ENCODE measurements around the gene BBS2. TPM values are rescaled to one million over a fixed set of nuclear protein-coding genes. Genes with fewer than 3 reads are reported as not detected.

Gene BBS2
- total RNA-seq, 1 experiment from 2014 or later = 56.3 TPM

DNA sequence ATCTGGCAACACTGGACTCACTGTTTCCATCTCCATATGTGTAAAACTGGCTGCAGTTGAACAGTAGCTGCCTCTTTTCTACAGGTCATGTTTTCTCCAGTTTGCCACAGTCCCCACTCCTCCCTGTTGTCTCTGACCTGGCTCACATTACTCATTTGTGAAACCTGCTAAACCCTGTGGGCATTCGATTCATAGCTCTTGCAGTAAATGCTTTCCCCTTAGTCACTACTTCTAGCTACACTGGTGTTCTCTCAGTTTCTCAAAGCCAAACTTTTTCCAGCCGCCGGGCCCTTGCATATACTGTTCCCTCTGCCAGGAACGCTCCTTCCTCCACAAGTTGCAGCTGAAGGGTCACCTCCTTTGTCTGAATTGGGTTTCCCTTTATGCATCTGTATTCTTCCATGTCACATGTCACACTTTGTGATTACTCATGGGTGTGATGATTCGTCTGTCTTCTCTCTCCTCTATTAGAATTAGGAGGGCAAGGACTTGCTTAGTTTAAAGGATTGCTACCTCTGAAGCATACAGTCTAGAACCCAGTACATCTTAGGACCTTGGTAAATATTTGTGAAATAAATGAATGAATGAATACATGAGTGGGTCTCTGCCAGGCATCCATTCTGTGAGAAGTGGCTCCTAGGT, 30.0 kb upstream of the BBS2 start:
- H3K27ac ChIP-seq = no peak overlapping the region
- no peak for DNase-seq
- H3K9me3 ChIP-seq (ENCODE audit: insufficient read depth, low read depth) = no peaks in the 10 kb centered on the region
- ChIA-PET CTCF (interaction anchor here (0.6 kb wide), 2 partner anchors 17 to 560 kb away, joined by 3 read pairs; no protein-coding TSS in a partner anchor), POLR2A (ENCODE audit: unreplicated experiment) (no interaction called here)
- H3K79me2 ChIP-seq (ENCODE audit: low read depth) = no peaks in the 10 kb centered on the region
- no peak overlapping the region for H2AFZ ChIP-seq
- no peaks in the 10 kb centered on the region for H3K36me3 ChIP-seq (ENCODE audit: low read depth)
- no peak overlapping the region for H3K4me2 ChIP-seq
- H3K4me3 ChIP-seq = no peak overlapping the region
- H4K20me1 ChIP-seq (ENCODE audit: insufficient read depth) = no peaks in the 10 kb centered on the region
- H3K4me1 ChIP-seq (replicated peaks; ENCODE audit: insufficient read depth) = no peaks in the 10 kb centered on the region
- no peaks in the 10 kb centered on the region for H3K9me2 ChIP-seq (ENCODE audit: insufficient read depth)
- no TSS peak for BruUV-seq (replicated peaks)
- peaks cover 4% of the 10 kb centered on the region; the same call in 1 of the 2 replicates for H3F3A ChIP-seq (ENCODE audit: insufficient read depth, low read depth)
- peaks cover 5% of the 10 kb centered on the region; the same call in 1 of the 2 replicates for H3K27me3 ChIP-seq (ENCODE audit: insufficient read depth, low read depth)
- intact Hi-C loops (cut with micrococcal nuclease; ENCODE audit: unreplicated experiment) = no loop called here
- TF ChIP-seq, protein P1, sequence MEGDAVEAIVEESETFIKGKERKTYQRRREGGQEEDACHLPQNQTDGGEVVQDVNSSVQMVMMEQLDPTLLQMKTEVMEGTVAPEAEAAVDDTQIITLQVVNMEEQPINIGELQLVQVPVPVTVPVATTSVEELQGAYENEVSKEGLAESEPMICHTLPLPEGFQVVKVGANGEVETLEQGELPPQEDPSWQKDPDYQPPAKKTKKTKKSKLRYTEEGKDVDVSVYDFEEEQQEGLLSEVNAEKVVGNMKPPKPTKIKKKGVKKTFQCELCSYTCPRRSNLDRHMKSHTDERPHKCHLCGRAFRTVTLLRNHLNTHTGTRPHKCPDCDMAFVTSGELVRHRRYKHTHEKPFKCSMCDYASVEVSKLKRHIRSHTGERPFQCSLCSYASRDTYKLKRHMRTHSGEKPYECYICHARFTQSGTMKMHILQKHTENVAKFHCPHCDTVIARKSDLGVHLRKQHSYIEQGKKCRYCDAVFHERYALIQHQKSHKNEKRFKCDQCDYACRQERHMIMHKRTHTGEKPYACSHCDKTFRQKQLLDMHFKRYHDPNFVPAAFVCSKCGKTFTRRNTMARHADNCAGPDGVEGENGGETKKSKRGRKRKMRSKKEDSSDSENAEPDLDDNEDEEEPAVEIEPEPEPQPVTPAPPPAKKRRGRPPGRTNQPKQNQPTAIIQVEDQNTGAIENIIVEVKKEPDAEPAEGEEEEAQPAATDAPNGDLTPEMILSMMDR (conservative IDR thresholded peaks at IDR 0.05) = no peak
- TF ChIP-seq EZH2 (IDR thresholded peaks at IDR 0.05; ENCODE audit: low read depth) = no peak

DNA sequence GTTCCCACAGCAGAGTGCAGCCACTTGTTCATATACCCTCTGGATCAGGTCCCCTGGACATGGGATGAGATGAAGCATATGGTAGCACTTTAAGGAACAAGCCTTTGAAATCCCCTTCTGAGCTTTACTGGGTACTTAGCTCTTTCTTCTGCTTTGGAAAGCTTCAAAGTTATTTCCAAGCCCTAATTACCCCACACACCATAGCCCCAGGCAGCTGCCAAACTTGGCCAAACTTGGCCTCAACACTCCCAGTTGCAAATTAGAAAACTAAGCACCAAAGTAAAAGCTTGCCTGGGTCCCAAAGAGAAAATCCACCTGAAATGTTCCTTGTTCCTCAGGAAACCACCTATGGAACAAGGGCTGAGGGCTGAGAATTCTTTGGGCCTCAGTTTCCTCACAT, 29.3 kb upstream of the BBS2 start:
- CTCF ChIA-PET = interaction anchor here (0.6 kb wide), 2 partner anchors 16 to 559 kb away, joined by 3 read pairs; no protein-coding TSS in a partner anchor

DNA sequence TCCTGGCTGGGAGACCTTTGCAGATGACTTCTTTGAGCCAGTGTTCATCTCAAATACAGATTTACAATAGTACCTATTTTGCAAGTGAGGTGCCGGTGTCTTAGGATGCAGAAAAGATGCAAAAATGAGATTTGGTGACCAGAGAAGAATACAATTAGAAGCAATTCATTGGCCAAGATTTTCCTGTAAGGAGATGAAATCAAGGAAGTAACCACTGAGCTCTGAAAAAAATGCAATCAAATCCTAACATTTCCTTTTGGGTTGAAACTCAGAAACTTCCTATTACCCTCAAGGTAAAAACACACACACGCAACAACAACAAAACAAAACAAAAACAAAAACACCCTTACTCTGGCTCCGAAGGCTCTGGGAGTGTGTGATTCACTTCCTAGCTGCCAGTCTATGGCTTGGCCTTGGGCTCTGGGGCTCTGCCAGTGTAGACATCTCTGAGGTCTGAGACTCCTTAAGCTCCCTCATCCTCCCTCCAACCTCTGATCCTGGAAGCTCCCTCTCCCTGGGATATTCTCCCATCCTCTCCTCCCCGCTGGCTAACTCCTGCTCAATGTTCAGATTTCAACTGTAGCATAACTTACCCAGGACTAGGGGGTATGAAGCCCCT, 28.2 kb upstream of the BBS2 start:
- H4K20me1 ChIP-seq (ENCODE audit: insufficient read depth) = no peaks in the 10 kb centered on the region
- POLR2A ChIA-PET (ENCODE audit: unreplicated experiment) = interaction anchor here (0.6 kb wide), 1 partner anchor 96 kb away, joined by 6 read pairs; no protein-coding TSS in a partner anchor
- CTCF ChIA-PET = interaction anchor here (0.6 kb wide), 1 partner anchor 70 kb away, joined by 3 read pairs; no protein-coding TSS in a partner anchor
- H3K79me2 ChIP-seq (ENCODE audit: low read depth) = no peaks in the 10 kb centered on the region
- H3K4me1 ChIP-seq (replicated peaks; ENCODE audit: insufficient read depth) = no peaks in the 10 kb centered on the region
- no peaks in the 10 kb centered on the region for H3K36me3 ChIP-seq (ENCODE audit: low read depth)
- no peaks in the 10 kb centered on the region for H3K27me3 ChIP-seq (ENCODE audit: insufficient read depth, low read depth)
- DNase-seq = no peak
- TF ChIP-seq EZH2 (IDR thresholded peaks at IDR 0.05; ENCODE audit: low read depth) = no peak
- TF ChIP-seq, protein P1 (conservative IDR thresholded peaks at IDR 0.05) = no peak
- no peak overlapping the region for H3K27ac ChIP-seq
- peaks cover 4% of the 10 kb centered on the region; the same call in 1 of the 2 replicates for H3F3A ChIP-seq (ENCODE audit: insufficient read depth, low read depth)
- H3K4me3 ChIP-seq = no peak overlapping the region
- intact Hi-C loops (cut with micrococcal nuclease; ENCODE audit: unreplicated experiment) = no loop called here
- no peaks in the 10 kb centered on the region for H3K9me3 ChIP-seq (ENCODE audit: insufficient read depth, low read depth)
- H3K9me2 ChIP-seq (ENCODE audit: insufficient read depth) = no peaks in the 10 kb centered on the region
- no peak overlapping the region for H3K4me2 ChIP-seq
- H2AFZ ChIP-seq = no peak overlapping the region
- no TSS peak for BruUV-seq (replicated peaks)

More for the DNA sequence above, 29.3 kb upstream of the BBS2 start:
- Histone ChIP-seq H3K36me3 (ENCODE audit: low read depth) (no peaks in the 10 kb centered on the region), H3K4me2 (no peak overlapping the region), H4K20me1 (ENCODE audit: insufficient read depth) (no peaks in the 10 kb centered on the region), H3K9me3 (ENCODE audit: insufficient read depth, low read depth) (no peaks in the 10 kb centered on the region), H3K27me3 (ENCODE audit: insufficient read depth, low read depth) (no peaks in the 10 kb centered on the region; the same call in 1 of the 2 replicates), H3K4me1 (replicated peaks; ENCODE audit: insufficient read depth) (no peaks in the 10 kb centered on the region), H3K4me3 (no peak overlapping the region), H3F3A (ENCODE audit: insufficient read depth, low read depth) (peaks cover 4% of the 10 kb centered on the region; the same call in 1 of the 2 replicates), H3K9me2 (ENCODE audit: insufficient read depth) (no peaks in the 10 kb centered on the region), H2AFZ (no peak overlapping the region), H3K27ac (no peak overlapping the region), H3K79me2 (ENCODE audit: low read depth) (no peaks in the 10 kb centered on the region)
- POLR2A ChIA-PET (ENCODE audit: unreplicated experiment) = no interaction called here
- intact Hi-C loops (cut with micrococcal nuclease; ENCODE audit: unreplicated experiment) = no loop called here
- TF ChIP-seq, protein P1 (conservative IDR thresholded peaks at IDR 0.05) = no peak
- no peak for TF ChIP-seq EZH2 (IDR thresholded peaks at IDR 0.05; ENCODE audit: low read depth)
- no peak for DNase-seq
- BruUV-seq (replicated peaks) = no TSS peak
